HTR-8/SVneo (cell line): ENCODE results near the gene SMIM30.

Experiments used
- DNase-seq: peaks from one replicate; pipeline ENCODE4 v3.0.0; 2011; ENCODE audit warnings: low spot score, mixed read lengths; ENCODE audit not compliant: insufficient read length
- FAIRE-seq: peaks from 2 replicates; lab custom pipeline; 2011; peaks lifted over from hg19 to GRCh38; lab: Jason Lieb, UNC

SMIM30 gene

GRCh38 chr7:113113912-113114311 lies 4.4 kb downstream of the SMIM30 start:
- FAIRE-seq (no peak), DNase-seq (no peak)

GRCh38 chr7:113109718-113110117 lies 8.6 kb downstream of the SMIM30 start:
- FAIRE-seq (no peak), DNase-seq (no peak)

- no peak for DNase-seq
- no peak for FAIRE-seq
Observed at GRCh38 chr7:113100121-113100603, 18.2 kb downstream of the SMIM30 start.

DNA sequence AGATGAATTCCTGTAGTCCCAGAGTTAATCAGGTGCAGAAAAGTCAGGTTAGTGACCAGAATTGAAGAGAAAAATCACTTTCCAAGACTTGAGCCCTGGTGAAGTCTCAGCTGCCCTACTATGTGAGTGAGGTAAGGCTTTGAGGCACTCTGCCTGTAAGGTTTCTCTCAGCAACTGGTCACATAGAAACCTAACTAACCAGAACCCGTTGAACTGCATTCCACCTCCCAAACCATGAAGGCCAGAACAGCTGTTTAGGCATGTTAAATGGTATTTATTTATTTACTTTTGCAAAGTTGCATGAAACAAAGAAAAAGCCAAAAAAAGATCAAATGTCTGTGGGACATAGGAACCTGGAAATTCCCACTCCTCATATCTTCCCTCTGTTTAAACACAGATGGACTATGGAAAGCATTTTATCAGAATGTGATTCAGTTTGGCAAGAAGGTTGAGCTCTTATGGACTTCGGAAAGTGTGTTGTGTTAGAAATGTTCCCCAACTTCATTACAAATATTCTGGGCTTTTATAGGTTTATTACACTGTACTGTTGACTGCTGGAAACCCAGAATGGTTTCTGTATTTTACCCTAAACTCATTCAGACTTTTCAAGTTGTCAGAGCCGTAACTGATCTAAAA lies 19.0 kb downstream of the SMIM30 start:
- no peak for DNase-seq
- FAIRE-seq, result no peak

GRCh38 chr7:113094517-113095249 lies 23.7 kb downstream of the SMIM30 start:
- DNase-seq (no peak), FAIRE-seq (no peak)

- FAIRE-seq, result no peak
Observed at GRCh38 chr7:113093561-113093960, 24.8 kb downstream of the SMIM30 start.

DNA sequence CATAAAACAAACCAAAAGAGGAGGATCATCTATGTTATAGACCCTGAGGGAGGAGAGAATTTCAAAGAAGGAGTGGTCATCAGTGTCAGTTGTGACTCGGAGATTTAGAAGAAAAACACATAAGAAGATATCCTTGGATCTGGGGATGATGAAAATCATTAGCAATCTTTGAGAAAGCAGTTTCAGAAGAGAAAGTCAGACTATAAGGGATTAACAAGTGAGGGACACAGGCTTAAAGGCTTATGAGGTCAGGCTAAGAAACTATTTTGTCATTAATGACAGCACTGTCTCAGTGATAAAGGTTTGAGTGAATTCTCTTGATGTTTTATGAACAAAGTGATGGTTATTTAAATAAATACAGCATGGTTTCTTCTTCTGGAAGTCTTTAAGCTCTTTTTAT lies 25.6 kb downstream of the SMIM30 start:
- DNase-seq (no peak), FAIRE-seq (no peak)

More at GRCh38 chr7:113093561-113093960, 24.8 kb downstream of the SMIM30 start:
- no peak for DNase-seq

DNA sequence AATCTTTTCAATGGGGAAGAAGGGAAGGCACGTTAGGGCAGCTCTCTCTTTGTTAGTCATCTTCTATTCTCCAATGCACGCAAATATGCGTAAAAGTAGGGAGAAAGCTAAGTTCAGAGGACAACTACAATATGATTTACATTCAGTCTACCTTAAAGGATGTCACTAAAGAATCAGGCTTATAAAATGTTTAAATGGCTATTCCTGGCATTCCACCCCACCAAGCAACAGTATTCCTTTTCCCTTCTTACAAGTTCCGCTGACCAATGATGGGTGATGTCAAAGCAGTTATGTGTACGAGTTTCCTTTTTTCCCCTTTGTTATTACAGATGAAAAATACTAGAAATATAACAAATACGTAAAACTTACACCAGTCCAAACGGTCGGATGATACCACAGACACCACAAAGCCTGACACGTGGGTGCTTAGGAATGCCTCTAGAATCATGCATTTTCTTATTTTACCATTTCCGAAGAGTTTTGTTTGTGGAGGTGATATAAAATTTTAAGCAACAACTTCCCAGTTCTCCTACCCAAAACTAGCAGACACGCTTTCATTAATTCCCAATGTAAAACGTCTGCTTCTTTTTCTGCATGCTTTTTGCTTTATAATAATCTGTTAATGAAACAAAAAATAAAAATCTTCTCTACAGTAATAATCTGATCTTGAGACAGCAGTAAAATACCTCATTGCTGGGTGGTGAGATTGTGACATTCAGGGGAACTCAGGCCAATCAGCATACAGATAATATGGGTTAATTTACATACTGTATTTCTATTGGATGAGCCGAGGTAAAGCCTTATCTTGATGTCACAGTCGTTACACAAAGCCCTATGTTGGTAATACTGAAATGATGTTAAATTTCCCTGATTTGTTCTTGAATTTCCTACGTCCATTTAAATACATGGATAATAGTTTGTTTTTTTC lies 31.0 kb downstream of the SMIM30 start:
- DNase-seq, result peak; percentile 14

GRCh38 chr7:113086431-113086888 lies 31.9 kb downstream of the SMIM30 start, which contains the start of gene GPR85:
Gene GPR85, minus strand, starts transcription at chr7:113086827. Its CDS starts 2,106 bp downstream, at chr7:113084721.
- DNase-seq, result peak; percentile 20
- no peak for FAIRE-seq

More for the DNA sequence above, 31.0 kb downstream of the SMIM30 start:
- no peak for FAIRE-seq

DNA sequence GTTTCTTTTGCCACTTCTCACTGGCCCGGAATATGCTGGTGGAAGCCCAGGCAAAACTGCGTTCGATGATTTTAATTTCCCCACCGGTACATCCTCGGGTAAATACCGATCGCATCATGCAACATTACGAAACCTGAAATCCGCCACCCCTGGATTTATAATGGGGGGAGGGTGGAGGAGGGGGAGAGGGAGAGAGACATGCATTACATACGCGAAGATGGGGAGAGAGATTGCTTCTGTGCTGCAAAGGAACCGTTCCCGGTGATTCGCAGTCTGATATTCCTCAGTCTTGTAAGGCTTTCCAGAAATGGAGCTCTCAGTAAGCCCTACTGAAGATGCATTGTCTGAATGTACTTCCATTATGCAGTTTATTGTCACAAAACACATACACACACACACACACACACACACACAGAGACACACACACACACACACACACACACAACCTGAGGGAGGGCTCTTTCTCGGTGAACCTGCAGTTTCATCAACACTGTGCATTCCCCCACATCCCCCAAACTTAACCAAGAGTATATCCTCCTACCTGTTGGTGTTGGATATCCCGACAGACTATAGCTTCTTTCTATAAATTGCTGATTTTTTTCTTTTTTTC lies 32.5 kb downstream of the SMIM30 start:
- no peak for DNase-seq
- FAIRE-seq, result no peak

- FAIRE-seq (no peak), DNase-seq (no peak)
Observed at GRCh38 chr7:113084496-113085172, 33.7 kb downstream of the SMIM30 start.

DNA sequence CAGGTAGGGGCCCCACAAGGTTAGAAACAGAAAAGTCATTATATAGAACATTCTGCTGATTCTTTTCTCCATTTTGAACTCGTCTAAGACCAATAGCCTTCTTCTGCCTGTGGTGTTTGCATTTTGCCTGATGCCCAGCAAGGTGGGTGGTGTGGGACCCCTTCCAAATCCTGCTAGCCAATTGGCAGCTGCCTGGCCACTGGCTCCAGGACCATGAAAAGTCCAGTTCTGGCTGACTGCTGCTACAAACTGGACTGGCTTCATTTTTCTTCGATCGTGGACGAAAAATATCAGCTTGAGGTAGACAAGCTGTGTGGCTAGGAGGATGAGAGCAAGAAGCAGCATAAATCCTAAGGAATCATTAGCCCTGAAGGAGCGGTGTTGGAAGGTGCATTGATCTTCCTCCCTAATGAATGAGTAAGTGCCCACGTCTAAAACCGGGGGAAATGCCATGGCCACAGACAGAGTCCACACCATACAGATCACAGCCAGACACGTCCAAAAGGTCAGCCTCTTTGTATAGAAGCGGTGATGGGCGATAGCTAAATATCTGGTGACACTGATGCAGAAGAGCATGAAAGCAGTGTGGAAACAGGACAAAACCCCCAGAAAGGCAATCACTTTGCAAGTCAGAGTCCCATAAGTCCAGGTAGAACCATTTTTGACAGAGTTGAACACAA lies 34.4 kb downstream of the SMIM30 start:
- FAIRE-seq (no peak), DNase-seq (no peak)

- no peak for FAIRE-seq
- DNase-seq, result no peak
Observed at GRCh38 chr7:113083132-113083815, 35.1 kb downstream of the SMIM30 start.

- FAIRE-seq (no peak), DNase-seq (no peak)
Observed at GRCh38 chr7:113078331-113078730, 40.0 kb downstream of the SMIM30 start.

DNA sequence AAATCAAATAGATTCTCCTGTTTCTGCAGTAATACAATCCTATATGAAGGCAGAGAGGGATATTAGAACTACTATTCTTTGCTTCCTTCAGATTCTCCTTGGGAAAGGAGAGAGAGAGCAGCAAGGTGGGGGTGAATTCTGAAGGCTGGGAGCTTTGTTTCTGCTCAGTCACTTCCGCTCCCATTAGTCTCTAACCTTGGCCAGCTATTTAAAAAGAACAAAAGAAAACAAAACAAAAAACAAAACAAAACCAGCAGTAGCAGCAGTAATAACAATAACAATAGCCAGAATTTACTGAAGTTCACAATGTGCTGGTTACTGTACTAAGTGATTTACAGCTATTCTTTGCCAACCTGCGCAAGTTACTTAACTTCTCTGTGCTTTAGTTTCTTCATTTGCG lies 41.7 kb downstream of the SMIM30 start:
- no peak for FAIRE-seq
- DNase-seq, result no peak

GRCh38 chr7:113071465-113071864 lies 46.9 kb downstream of the SMIM30 start:
- DNase-seq (no peak), FAIRE-seq (no peak)
